ENCODE results near the gene TEAD3.
"Not testable (repeated sequence)": the region's sequence is repeated elsewhere in the genome, so short reads cannot be mapped to it uniquely, and the experiment has no call there.

The TEAD3 gene

GRCh38 chr6:35496841-35497570 lies at the start of gene TEAD3:
TEAD3 (minus strand) TSS chr6:35497079.
- DNase-seq = peak; percentile 51

- DNase-seq = no peak
Observed at GRCh38 chr6:35544769-35545361, 48.0 kb upstream of the TEAD3 start.

GRCh38 chr6:35543459-35544193 lies 46.7 kb upstream of the TEAD3 start:
- DNase-seq = no peak

- no peak for DNase-seq
Observed at GRCh38 chr6:35541836-35542235, 45.0 kb upstream of the TEAD3 start.

- DNase-seq = no peak
Observed at GRCh38 chr6:35539223-35539622, 42.3 kb upstream of the TEAD3 start.

- not testable (repeated sequence) for DNase-seq
Observed at GRCh38 chr6:35535847-35536246, 39.0 kb upstream of the TEAD3 start.

- DNase-seq = no peak
Observed at GRCh38 chr6:35534407-35535170, 37.7 kb upstream of the TEAD3 start.

GRCh38 chr6:35533981-35534380 lies 37.1 kb upstream of the TEAD3 start:
- no peak for DNase-seq

- DNase-seq = no peak
Observed at GRCh38 chr6:35532126-35532525, 35.2 kb upstream of the TEAD3 start.

- no peak for DNase-seq
Observed at GRCh38 chr6:35524380-35525020, 27.6 kb upstream of the TEAD3 start.

- DNase-seq = peak; percentile 66
Observed at GRCh38 chr6:35522660-35523658, 26.1 kb upstream of the TEAD3 start.

GRCh38 chr6:35522151-35522550 lies 25.3 kb upstream of the TEAD3 start:
- no peak for DNase-seq

- DNase-seq = no peak
Observed at GRCh38 chr6:35521235-35521634, 24.4 kb upstream of the TEAD3 start.

GRCh38 chr6:35519313-35520015 lies 22.6 kb upstream of the TEAD3 start:
- DNase-seq = no peak

- no peak for DNase-seq
Observed at GRCh38 chr6:35518566-35519312, 21.9 kb upstream of the TEAD3 start.

- DNase-seq = not testable (repeated sequence)
Observed at GRCh38 chr6:35517978-35518377, 21.1 kb upstream of the TEAD3 start.

- DNase-seq = no peak
Observed at GRCh38 chr6:35516712-35517111, 19.8 kb upstream of the TEAD3 start.

- not testable (repeated sequence) for DNase-seq
Observed at GRCh38 chr6:35515939-35516338, 19.1 kb upstream of the TEAD3 start.

- DNase-seq = no peak
Observed at GRCh38 chr6:35514587-35514986, 17.7 kb upstream of the TEAD3 start.

GRCh38 chr6:35512740-35513139 lies 15.9 kb upstream of the TEAD3 start, which contains the start of gene TULP1:
TULP1 (minus strand) TSS chr6:35512896; CDS start chr6:35512858, 38 bp downstream.
- no peak for DNase-seq

All from stimulated activated naive CD4-positive, alpha-beta T cell treated with Interleukin-2 at 50 U/mL for 16 hours (primary cell).